Stimulated activated naive CD8-positive, alpha-beta T cell treated with anti-CD3 and anti-CD28 coated beads, Interleukin-15, Interleukin-2, amounts not matched to agents 100 ng/mL and 50 ng/mL, for 24 hours (primary cell): Measurements from ENCODE around the gene SRGAP3.
"Not testable (repeated sequence)": the region's sequence is repeated elsewhere in the genome, so short reads cannot be mapped to it uniquely, and the experiment has no call there.

Experiments used
- H3K27ac Mint-ChIP-seq: one replicate; pipeline ENCODE4 v1.8.0; 2021; ENCODE audit warnings: mild to moderate bottlenecking, mixed read lengths
- H3K27me3 Mint-ChIP-seq: one replicate; pipeline ENCODE4 v1.8.0; 2021; ENCODE audit warnings: mixed read lengths
- H3K36me3 Mint-ChIP-seq: one replicate; pipeline ENCODE4 v1.8.0; 2021; ENCODE audit warnings: low read depth, mixed read lengths
- H3K4me1 Mint-ChIP-seq: one replicate; pipeline ENCODE4 v1.8.0; 2021; ENCODE audit warnings: low read depth, mixed read lengths
- H3K4me3 Mint-ChIP-seq: one replicate; pipeline ENCODE4 v1.8.0; 2021; ENCODE audit warnings: mild to moderate bottlenecking, mixed read lengths
- H3K9me3 Mint-ChIP-seq: one replicate; pipeline ENCODE4 v1.8.0; 2021; ENCODE audit warnings: mixed read lengths

SRGAP3 gene

DNA sequence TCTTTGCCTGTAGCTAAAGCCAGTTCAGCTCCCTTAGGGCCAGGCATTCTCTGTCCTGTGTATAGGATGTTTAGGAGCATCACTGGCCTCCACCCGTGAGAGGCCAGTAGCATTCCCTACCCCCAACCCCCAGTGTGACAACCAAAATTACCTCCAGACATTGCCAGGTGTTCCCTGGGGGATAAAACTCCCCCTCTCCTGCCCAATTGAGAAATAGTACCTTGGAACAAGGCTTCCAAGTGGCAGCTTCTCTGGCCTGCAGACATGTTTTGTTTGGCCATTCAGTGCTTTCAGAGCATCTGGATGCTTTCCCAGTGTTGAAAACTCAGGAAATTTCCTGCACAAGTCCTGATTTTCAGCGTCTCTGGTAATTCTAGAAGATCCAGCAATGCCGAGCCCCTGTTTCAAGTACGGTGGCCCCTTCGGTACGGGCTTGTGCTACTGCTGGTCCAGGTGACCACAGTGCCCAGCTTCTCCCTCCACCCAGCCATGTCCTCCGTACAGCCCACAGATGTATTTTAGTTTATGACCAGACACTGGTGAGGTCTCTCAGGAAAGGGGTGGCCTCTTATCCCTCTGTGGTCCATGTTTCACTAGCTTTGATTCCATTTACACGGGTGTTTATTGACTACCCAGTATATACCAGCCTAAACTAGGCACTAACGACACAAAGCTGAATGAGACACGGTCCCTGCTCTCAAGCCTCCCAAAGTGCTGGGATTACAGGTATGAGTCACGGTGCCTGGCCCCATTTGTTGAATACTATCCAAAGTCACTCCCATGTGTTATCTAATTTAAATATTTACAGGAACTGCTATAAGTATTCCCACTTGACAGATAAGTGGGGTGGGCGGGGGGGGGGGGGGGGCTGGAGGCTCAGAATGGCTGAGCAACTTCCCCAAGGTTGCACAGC is 160.7 kb downstream of the SRGAP3 start:
- Mint-ChIP-seq H3K36me3 (no peaks in the 10 kb centered on the region), H3K27me3 (no peaks in the 10 kb centered on the region), H3K9me3 (no peaks in the 10 kb centered on the region), H3K4me1 (no peaks in the 10 kb centered on the region), H3K27ac (no peak overlapping the region), H3K4me3 (no peak overlapping the region)

DNA sequence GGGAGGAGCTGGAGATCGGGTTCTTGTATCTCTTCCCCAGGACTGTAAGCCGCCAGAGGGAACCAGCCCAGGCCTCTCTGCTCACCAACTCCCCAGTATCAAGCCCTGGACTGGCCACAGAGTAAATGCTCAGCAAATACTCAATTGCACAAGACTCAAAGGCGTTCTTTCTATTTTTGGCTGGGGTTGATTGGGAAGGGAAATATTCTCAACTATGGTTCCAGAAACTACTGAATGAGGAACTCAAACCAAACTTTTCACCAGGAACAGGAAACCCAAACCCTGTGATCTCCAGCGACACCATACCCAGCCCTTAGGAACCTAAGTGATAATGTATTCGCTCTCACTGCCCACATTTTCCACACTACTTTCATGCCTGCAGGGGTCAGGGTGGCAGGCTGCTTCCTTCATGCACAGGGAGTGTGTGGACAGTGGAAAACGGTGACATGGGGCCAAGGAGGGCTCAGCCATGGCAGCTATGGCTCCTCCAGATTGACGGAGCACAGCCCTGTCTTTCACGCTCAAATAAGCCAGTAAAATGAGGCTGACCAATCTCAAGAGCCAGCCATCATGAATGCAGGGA is 161.5 kb downstream of the SRGAP3 start:
- no peaks in the 10 kb centered on the region for H3K36me3 Mint-ChIP-seq
- H3K27ac Mint-ChIP-seq, result no peak overlapping the region
- no peak overlapping the region for H3K4me3 Mint-ChIP-seq
- H3K4me1 Mint-ChIP-seq, result no peaks in the 10 kb centered on the region
- H3K9me3 Mint-ChIP-seq, result no peaks in the 10 kb centered on the region
- H3K27me3 Mint-ChIP-seq, result no peaks in the 10 kb centered on the region

DNA sequence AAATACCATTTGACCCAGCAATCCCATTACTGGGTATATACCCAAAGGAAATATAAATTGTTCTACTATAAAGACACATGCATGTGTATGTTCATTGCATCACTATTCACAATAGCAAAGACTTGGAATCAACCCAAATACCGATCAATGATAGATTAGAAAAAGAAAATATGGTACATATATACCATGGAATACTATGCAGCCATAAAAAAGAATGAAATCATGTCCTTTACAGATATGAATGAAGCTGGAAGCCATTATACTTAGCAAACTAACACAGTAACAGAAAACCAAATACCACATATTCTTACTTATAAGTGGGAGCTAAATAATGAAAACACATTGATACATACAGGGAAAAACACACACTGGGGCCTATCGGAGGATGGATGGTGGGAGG is 164.0 kb downstream of the SRGAP3 start:
- not testable (repeated sequence) for H3K36me3 Mint-ChIP-seq, H3K9me3 Mint-ChIP-seq

DNA sequence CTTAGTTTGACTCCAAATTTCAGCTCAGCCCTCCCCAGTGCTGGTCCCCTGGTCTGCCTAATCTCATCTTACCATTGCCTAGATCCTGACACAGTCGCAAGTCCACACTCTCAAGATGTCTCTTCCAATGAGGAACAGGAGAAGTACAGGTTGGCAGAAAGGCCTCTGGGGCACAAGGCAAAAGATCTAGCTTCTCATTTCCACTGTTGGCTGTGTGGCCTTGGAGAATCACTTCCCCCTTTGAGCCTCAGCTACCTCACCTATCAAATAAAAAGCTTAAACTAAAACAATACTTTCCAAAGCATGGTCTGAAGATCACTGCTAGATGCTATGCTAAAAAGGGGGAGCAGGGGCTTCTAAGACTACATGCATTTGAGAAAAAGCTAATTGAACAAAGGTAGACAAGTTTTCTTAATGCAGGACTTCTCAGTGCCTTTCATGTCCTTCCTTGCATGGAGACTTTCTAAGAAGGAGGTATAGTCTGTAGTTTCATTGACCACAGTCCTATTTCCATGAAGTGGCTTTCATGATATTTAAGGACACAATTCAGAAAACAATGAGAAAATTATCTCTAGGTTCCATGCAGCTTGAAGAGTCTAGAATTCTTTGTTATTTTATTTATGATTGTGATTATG is 168.1 kb downstream of the SRGAP3 start:
- Mint-ChIP-seq H3K9me3 (no peaks in the 10 kb centered on the region), H3K4me1 (peaks cover 6% of the 10 kb centered on the region), H3K27me3 (no peaks in the 10 kb centered on the region), H3K36me3 (no peaks in the 10 kb centered on the region), H3K4me3 (no peak overlapping the region), H3K27ac (no peak overlapping the region)

More for the DNA sequence above, 164.0 kb downstream of the SRGAP3 start:
- H3K27ac Mint-ChIP-seq, H3K4me1 Mint-ChIP-seq, H3K4me3 Mint-ChIP-seq, H3K27me3 Mint-ChIP-seq: not testable (repeated sequence)

DNA sequence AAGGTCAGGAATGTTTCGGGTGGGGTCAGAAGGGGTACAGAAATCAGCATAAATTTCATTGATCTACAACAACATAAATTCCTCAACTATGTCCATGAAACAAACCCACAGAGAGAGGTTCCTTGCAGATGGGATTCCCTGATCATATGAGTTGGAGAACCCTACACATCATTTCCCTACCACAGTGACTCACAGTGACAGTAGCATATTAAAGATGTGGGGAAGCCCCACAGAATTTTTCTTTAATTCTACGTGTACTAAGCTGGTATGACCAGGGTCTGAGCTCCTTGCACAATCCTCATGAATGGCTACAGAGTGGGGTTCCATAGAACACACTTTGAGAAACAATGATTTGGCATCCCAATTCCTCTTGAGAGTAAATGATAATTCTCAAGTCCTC is 169.3 kb downstream of the SRGAP3 start:
- Mint-ChIP-seq H3K27me3 (no peaks in the 10 kb centered on the region), H3K4me3 (no peak overlapping the region), H3K36me3 (no peaks in the 10 kb centered on the region), H3K4me1 (peaks cover 6% of the 10 kb centered on the region), H3K27ac (no peak overlapping the region), H3K9me3 (no peaks in the 10 kb centered on the region)

DNA sequence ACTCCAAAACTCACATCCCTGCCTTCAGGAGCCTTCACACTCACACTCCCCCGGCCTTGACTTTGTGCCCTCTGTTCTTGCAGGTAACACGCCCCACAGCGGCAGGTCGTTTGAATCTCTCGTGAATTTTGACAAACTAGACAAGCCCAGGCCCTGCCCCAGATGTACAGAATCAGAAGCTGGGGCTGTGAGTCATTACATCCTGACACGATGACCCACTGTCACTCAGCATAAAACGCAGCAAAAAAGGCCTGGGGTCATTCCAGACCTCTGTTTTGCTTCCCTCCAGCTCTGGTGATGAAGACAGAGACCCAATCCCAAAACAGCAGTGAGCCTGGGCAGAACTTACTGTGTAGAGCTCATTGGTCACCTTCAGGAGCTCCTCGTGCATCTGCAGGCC is 169.8 kb downstream of the SRGAP3 start:
- H3K9me3 Mint-ChIP-seq, result no peaks in the 10 kb centered on the region
- H3K36me3 Mint-ChIP-seq, result no peaks in the 10 kb centered on the region
- H3K4me3 Mint-ChIP-seq, result no peak overlapping the region
- H3K4me1 Mint-ChIP-seq, result peaks cover 6% of the 10 kb centered on the region
- no peaks in the 10 kb centered on the region for H3K27me3 Mint-ChIP-seq
- H3K27ac Mint-ChIP-seq, result no peak overlapping the region

DNA sequence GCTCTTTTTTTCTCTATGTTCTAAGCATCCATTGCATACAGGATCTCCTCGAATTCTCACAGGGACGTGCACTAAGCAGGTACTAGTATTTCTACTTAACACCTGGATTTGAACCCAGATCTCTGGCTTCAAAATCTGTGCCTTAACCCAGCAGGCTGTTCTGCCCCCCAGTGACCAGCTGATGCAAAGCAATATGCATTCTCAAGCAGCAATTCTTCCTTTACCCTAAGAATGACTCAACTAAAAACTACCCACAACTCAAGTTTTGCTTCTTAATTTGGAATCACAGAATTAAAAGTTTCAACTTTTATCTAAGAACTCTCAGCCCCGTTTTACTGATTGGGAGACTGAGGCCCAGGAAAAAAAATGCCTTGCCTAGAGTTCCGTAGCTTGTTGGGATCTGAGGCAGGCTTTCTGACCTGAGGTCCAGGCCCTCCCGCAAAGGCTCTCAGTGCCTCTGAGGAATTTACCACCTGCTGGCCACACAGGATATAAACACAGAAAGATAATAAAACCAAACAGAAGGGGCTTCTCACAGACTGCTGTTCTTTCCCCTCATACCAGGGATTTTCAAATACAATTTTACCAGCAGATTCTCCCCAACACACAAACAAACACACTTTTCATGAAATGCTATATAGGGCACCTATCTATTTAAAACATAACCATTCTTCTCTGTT is 170.7 kb downstream of the SRGAP3 start:
- Mint-ChIP-seq H3K4me1 (peaks cover 6% of the 10 kb centered on the region), H3K36me3 (no peaks in the 10 kb centered on the region), H3K4me3 (no peak overlapping the region), H3K9me3 (no peaks in the 10 kb centered on the region), H3K27me3 (no peaks in the 10 kb centered on the region), H3K27ac (no peak overlapping the region)

DNA sequence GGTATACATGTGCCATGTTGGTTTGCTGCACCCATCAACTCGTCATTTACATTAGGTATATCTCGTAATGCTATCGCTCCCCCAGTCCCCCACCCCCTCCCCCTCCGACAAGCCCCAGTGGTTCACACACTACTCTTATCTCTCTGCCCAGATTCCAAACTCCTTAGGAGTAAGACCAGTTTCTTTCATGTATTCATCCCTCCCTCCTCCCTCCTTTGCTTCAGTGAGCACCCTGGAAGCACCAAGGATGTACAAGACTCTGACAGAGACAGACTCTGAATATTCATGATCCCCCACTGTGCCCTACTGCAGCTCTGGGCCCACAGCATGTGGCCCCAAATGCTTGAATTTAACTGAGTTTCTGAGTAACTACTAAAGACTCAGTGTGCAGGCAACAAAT is 172.4 kb downstream of the SRGAP3 start:
- H3K4me3 Mint-ChIP-seq, result no peak overlapping the region
- no peak overlapping the region for H3K27ac Mint-ChIP-seq
- no peaks in the 10 kb centered on the region for H3K36me3 Mint-ChIP-seq
- peaks cover 6% of the 10 kb centered on the region for H3K4me1 Mint-ChIP-seq
- no peaks in the 10 kb centered on the region for H3K9me3 Mint-ChIP-seq
- no peaks in the 10 kb centered on the region for H3K27me3 Mint-ChIP-seq

DNA sequence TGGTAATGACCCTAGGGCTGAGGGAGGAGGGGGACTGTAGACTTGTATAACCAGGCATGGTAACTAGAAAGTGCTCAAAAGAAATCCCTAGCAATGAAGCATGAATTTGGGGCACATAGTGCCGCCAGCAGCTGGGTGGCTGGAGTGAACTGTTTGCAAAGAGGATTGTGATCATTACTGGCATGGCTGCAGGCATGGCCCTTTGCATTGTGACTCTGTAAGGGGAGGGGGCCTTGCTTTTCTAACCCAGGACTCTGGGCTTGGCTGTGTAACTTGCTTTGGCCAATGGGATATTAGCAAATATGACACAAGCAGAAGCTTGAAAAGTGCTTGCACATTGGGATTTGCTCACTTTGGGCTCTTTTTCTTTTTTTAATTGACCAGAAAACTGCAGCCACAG is 173.7 kb downstream of the SRGAP3 start:
- H3K27ac Mint-ChIP-seq, result no peak overlapping the region
- peaks cover 6% of the 10 kb centered on the region for H3K4me1 Mint-ChIP-seq
- no peaks in the 10 kb centered on the region for H3K9me3 Mint-ChIP-seq
- no peak overlapping the region for H3K4me3 Mint-ChIP-seq
- H3K36me3 Mint-ChIP-seq, result no peaks in the 10 kb centered on the region
- no peaks in the 10 kb centered on the region for H3K27me3 Mint-ChIP-seq

DNA sequence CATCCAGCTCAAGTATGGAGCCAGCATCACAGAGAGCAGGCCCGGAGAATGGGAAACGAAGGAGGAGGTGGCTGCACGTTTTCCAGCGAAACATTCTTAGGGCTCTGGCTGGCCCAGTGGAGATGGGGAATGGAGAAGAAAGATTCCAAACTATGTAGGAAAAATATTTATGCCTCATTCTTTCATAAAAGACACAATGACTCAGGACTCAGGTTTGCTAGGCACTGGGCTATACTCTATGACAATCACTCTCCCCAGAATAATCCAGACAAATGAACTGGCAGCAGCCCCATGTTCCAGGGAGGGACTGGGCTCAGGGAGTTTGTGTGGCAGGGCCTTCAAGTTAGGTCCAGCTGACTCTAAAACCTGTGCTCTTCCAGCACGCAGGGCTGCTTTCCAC is 175.4 kb downstream of the SRGAP3 start:
- Mint-ChIP-seq H3K4me1 (no peaks in the 10 kb centered on the region), H3K4me3 (no peak overlapping the region), H3K9me3 (no peaks in the 10 kb centered on the region), H3K27ac (no peak overlapping the region), H3K27me3 (no peaks in the 10 kb centered on the region), H3K36me3 (no peaks in the 10 kb centered on the region)

DNA sequence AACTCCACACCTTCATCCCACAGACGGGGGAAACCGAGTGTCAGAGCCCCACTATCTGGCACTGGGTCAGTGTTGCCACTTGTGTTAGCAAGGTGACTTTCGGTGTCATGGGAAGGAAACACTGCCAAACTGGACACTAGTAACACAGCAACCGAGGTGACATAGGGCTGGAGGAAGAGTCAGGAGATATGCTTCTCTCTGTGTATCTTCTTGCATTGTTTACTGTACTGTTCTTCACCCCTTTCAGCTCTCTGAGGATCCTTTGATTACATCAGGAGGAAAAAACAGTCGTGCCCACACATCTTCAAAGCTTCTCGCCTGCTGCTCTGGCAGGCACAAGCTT is 176.8 kb downstream of the SRGAP3 start:
- H3K9me3 Mint-ChIP-seq, result no peaks in the 10 kb centered on the region
- H3K4me1 Mint-ChIP-seq, result no peaks in the 10 kb centered on the region

DNA sequence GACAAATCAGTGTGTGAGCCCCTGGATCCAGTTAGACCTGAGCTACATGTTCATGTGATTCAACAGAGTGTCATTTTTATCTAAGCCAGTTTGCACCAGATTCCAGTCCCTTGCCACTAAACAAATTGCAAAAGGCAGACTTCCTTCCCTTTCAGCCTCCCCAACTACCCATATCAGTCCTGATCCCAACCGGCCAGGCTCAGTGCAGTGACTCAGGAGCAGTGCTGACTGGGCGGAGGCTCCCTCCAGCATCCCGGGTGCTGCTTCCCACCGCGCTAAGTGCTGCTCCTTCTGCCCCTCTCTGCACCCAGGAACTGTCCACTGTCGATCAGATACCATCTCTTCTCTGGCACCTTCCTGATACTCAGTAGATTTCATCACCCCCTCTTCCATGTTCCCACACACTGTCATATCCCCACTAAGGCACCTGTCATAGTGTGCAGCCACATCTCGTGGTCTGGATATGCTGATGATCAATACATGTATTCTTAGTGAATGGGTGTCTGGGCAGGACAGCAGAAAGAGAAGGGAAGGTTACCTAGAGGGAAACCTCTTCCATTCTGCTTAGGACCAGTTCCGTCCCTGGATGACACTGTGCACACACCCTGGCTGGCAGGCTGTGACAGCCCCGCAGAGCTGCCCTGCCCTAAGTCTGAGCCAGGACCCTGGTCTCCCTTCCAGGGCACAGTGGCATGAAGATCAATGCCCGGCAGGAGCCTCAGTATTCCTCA is 177.3 kb downstream of the SRGAP3 start:
- H3K9me3 Mint-ChIP-seq, result no peaks in the 10 kb centered on the region
- H3K4me3 Mint-ChIP-seq, result no peak overlapping the region
- no peaks in the 10 kb centered on the region for H3K4me1 Mint-ChIP-seq
- no peaks in the 10 kb centered on the region for H3K27me3 Mint-ChIP-seq
- H3K27ac Mint-ChIP-seq, result no peak overlapping the region
- H3K36me3 Mint-ChIP-seq, result no peaks in the 10 kb centered on the region

More for the DNA sequence above, 176.8 kb downstream of the SRGAP3 start:
- Mint-ChIP-seq H3K4me3 (no peak overlapping the region), H3K27me3 (no peaks in the 10 kb centered on the region), H3K27ac (no peak overlapping the region), H3K36me3 (no peaks in the 10 kb centered on the region)

DNA sequence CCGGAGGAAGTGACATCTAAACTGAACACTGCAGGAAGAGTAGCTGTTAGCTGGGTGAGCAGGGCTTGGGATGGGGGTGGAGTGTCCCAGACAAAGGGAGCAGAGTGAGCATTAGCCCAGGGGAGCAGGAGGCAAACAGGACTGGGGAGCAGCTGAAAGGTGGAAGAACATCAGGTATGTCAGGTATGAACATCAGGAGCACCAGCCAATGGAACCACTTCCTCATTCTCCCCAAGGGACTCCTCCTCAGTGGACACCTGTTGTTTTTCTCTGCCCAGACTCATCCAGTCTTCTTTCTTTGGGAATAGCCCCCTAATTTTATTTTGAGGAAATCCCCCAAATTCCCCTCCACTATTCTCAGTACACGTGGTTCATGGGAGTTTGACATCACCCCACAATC is 178.5 kb downstream of the SRGAP3 start:
- no peaks in the 10 kb centered on the region for H3K9me3 Mint-ChIP-seq
- no peak overlapping the region for H3K4me3 Mint-ChIP-seq
- H3K27me3 Mint-ChIP-seq, result no peaks in the 10 kb centered on the region
- no peak overlapping the region for H3K27ac Mint-ChIP-seq
- H3K4me1 Mint-ChIP-seq, result no peaks in the 10 kb centered on the region
- H3K36me3 Mint-ChIP-seq, result no peaks in the 10 kb centered on the region

DNA sequence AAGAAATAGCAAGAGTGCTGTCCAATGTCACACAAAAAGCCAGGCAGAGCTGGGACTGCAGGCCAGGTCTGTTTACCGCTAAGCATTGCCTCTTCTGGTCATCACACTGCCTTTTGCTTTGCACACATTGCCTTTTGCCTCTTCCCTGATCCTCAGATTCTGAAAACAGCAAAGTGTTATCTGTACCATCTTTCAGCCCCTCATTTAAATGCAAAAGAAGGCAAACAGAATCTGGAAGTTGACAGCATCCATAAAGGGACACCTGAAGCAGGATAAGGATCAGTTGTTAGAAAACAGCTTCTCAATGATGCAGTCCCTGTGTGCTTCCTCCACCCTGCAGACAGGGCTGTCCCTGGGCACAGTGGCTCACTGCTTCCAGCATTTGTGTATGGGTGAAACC is 179.5 kb downstream of the SRGAP3 start:
- Mint-ChIP-seq H3K9me3 (no peaks in the 10 kb centered on the region), H3K4me1 (no peaks in the 10 kb centered on the region), H3K27me3 (no peaks in the 10 kb centered on the region), H3K27ac (no peak overlapping the region), H3K4me3 (no peak overlapping the region), H3K36me3 (no peaks in the 10 kb centered on the region)
